Adrenal gland (tissue), 5 donors: ENCODE results near the gene ITIH5.

Source experiments
- CTCF ChIP-seq, 6 experiments: fragments of 450-650 bp in 4 of 6; fragments of 200-600 bp in 2 of 6; sonication (generic) in 1 of 6; IDR thresholded peaks; 1 replicate in 5 of 6; 2 replicates in 1 of 6; pipeline versions ENCODE4 v1.5.1 to v1.8.0; 2016 to 2021; ENCODE audit warnings: antibody characterized with exemption in 6 of 6, mild to moderate bottlenecking in 2 of 6, moderate library complexity in 1 of 6
- POLR2A ChIP-seq, 2 donors: fragments of 450-650 bp; IDR thresholded peaks; one replicate each; pipeline ENCODE4 v1.6.1; 2017; ENCODE audit warnings: antibody characterized with exemption in 2 of 2, mild to moderate bottlenecking in 2 of 2, moderate library complexity in 1 of 2
- donor health status: DM: no; HTN: no; CAD: no.

GRCh38 chr10:7580520-7580919, 86.2 kb downstream of the ITIH5 start:
- no peak for TF ChIP-seq POLR2A (IDR thresholded peaks at IDR 0.05)
- TF ChIP-seq CTCF (IDR thresholded peaks at IDR 0.05) = no peak
